GM12801 (cell line): ENCODE results near the gene KLK12.

Experiments used
- TF ChIP-seq, protein P1 (sequence below): IDR thresholded peaks from one replicate; pipeline ENCODE4 v1.5.1; 2011; ENCODE audit warnings: control low read depth; ENCODE audit not compliant: insufficient read length; ENCODE audit errors: extremely low read depth

The KLK12 gene

DNA sequence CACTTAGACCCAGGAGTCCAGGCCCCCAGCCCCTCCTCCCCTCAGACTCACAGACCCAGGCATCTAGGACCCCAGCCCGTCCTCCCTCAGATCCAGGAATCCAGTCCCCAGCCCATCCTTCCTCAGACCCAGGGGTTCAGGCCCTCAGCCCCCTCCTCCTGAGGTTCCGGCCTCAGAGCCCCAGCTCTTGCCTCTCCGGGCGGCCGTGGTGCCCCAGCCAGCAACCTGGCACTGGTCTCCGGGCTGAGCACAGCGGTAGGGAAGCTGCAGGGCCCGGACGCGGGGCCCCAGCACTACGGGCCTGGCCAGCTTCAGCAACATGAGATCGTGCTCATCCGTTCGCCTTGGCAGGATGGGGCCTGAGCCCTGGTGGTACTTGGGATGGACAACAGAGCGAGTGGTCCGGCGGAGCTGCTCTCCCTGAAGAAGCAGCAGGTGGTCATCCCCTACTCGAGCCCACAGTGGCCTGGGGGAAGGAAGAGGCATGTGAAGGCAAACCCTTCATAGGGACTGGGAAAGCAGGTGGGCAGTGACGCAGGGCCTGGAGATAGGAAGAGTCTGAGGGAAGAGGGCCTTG lies 19.0 kb downstream of the KLK12 start:
- TF ChIP-seq, protein P1, sequence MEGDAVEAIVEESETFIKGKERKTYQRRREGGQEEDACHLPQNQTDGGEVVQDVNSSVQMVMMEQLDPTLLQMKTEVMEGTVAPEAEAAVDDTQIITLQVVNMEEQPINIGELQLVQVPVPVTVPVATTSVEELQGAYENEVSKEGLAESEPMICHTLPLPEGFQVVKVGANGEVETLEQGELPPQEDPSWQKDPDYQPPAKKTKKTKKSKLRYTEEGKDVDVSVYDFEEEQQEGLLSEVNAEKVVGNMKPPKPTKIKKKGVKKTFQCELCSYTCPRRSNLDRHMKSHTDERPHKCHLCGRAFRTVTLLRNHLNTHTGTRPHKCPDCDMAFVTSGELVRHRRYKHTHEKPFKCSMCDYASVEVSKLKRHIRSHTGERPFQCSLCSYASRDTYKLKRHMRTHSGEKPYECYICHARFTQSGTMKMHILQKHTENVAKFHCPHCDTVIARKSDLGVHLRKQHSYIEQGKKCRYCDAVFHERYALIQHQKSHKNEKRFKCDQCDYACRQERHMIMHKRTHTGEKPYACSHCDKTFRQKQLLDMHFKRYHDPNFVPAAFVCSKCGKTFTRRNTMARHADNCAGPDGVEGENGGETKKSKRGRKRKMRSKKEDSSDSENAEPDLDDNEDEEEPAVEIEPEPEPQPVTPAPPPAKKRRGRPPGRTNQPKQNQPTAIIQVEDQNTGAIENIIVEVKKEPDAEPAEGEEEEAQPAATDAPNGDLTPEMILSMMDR, result no peak

- TF ChIP-seq, protein P1, result no peak
Measured at GRCh38 chr19:51014242-51014641, 20.6 kb downstream of the KLK12 start.

DNA sequence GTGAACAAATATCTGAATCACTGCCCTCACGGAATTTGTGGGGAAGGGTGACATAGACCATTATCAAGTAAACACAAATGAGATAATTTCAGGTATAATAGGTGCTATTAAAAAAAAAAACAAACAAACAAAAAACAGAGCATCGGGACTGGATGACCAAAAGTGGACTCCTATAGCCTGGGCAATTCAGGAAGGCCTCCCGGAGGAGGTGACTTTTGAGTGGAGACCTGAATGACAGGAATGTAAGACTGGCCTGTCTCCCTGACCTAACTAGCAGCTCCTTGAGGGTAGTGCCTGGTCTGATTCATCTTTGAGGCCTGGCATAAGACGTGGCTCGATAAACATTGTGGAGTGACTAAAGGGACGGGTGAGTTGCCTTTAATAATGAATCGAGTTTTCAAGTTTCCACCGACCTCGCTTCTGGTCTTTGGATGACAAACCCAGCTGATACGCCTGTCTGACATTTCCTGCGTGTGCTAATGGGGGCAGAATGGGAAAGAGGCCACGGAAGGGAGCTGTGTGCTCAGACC lies 22.1 kb downstream of the KLK12 start:
- TF ChIP-seq, protein P1, result no peak

DNA sequence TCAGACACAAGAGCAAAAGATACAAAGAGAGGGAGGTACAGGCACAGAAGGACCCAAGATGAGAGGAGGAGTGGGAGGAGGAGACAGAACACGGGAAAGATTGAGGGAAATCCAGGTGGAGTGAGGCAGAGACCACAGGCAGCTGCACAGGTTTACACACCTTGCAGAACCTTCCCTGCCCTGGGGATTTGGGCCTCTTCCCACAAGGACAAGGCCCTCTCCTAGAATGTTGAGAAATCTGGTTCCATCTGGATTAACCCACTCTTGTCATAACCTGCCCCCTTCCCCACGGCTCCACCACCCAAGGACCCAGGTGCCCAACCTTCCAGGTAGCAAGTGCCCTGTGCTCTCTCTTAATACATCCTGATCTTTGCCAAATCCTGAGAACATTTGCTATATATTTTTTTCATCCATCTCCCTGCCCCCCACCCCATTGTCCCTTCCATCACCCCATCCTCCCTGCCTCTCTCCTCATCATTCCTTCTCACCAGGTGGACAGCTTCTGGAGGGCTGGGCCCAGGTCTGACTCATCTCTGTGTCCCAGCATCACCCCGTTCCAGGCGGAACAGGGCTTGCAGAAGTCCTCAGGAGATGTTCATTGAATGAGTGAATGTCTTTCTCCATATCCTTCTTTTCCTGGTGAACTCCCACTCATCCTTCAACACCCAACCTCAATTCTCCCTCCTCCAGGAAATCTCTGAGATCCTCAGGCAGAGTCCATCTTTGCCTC lies 24.6 kb downstream of the KLK12 start:
- TF ChIP-seq, protein P1, result no peak

GRCh38 chr19:51009061-51009891 lies 25.5 kb downstream of the KLK12 start:
- TF ChIP-seq, protein P1, result no peak

DNA sequence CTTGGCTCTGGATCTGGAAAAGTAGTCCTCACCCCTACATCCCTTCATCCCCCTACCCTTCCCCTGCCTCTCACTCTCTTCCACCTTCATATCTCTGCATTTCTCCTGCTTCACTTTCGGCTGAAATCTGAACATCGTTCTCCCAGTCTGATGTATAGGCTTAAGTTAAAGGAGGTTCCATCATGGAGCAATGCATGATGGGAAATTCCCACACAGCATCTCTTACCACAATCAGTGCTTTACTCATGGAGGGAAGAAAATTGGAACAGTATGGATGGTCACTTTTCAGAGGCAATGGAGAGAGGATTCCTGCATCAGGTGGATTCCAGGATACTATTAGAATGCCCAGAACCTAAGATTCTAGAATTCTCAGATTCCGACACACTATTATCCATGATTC lies 27.3 kb downstream of the KLK12 start:
- TF ChIP-seq, protein P1, result no peak

DNA sequence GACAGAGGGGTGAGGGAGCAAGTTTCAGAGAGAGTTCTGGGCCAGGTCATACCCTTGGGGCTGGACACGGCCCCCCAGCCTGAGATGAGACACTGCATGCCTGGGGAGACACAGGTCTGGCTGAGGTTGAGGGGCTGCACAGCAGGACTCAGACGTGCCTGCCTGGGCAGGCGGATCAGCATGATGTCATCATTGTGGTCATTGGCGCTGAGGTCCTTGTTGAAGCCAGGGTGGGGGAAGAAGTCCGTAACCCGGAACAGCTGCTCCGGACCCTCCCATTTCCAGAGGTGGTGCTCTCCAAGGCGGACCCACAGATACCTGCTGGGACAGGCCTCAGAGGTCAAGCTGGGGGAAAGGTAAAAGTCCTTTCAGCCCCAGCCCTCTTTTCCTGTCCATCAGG lies 28.4 kb downstream of the KLK12 start:
- TF ChIP-seq, protein P1, result no peak
